Activated T-helper 17 cell treated with anti-CD3 and anti-CD28 coated beads, Interleukin-2, amount 50 U/mL, for 72 hours (primary cell): ENCODE data around the gene B4GALT5. TPM values are rescaled to one million over a fixed set of nuclear protein-coding genes. Genes with fewer than 3 reads are reported as not detected.
"Not testable (repeated sequence)": the region's sequence is repeated elsewhere in the genome, so short reads cannot be mapped to it uniquely, and the experiment has no call there.

Experiments
- ATAC-seq: fragments of 150-1000 bp; cut with Tn5 transposase; replicated peaks from 2 replicates; pipeline ENCODE4 v1.10.0; 2021; ENCODE audit warnings: mild to moderate bottlenecking, moderate library complexity
- H3K27ac Mint-ChIP-seq: one replicate; pipeline ENCODE4 v1.8.0; 2022; ENCODE audit warnings: mixed read lengths
- H3K27me3 Mint-ChIP-seq: one replicate; pipeline ENCODE4 v1.8.0; 2022; ENCODE audit warnings: mixed read lengths
- H3K36me3 Mint-ChIP-seq: one replicate; pipeline ENCODE4 v1.8.0; 2022; ENCODE audit warnings: low read depth, mild to moderate bottlenecking, mixed read lengths
- H3K4me1 Mint-ChIP-seq: one replicate; pipeline ENCODE4 v1.8.0; 2022; ENCODE audit warnings: mixed read lengths
- H3K4me3 Mint-ChIP-seq: one replicate; pipeline ENCODE4 v1.8.0; 2022; ENCODE audit warnings: mild to moderate bottlenecking, mixed read lengths
- H3K9me3 Mint-ChIP-seq: one replicate; pipeline ENCODE4 v1.8.0; 2022; ENCODE audit warnings: mixed read lengths
- total RNA-seq, 2 donors: library from RNA; stranded (reverse); gene quantifications; one replicate each; pipeline ENCODE4 v1.2.3, GENCODE V29; 2022

The B4GALT5 gene, protein sequence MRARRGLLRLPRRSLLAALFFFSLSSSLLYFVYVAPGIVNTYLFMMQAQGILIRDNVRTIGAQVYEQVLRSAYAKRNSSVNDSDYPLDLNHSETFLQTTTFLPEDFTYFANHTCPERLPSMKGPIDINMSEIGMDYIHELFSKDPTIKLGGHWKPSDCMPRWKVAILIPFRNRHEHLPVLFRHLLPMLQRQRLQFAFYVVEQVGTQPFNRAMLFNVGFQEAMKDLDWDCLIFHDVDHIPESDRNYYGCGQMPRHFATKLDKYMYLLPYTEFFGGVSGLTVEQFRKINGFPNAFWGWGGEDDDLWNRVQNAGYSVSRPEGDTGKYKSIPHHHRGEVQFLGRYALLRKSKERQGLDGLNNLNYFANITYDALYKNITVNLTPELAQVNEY
- total RNA-seq, result 10 to 100 TPM; 19.5 to 25.8 TPM

DNA sequence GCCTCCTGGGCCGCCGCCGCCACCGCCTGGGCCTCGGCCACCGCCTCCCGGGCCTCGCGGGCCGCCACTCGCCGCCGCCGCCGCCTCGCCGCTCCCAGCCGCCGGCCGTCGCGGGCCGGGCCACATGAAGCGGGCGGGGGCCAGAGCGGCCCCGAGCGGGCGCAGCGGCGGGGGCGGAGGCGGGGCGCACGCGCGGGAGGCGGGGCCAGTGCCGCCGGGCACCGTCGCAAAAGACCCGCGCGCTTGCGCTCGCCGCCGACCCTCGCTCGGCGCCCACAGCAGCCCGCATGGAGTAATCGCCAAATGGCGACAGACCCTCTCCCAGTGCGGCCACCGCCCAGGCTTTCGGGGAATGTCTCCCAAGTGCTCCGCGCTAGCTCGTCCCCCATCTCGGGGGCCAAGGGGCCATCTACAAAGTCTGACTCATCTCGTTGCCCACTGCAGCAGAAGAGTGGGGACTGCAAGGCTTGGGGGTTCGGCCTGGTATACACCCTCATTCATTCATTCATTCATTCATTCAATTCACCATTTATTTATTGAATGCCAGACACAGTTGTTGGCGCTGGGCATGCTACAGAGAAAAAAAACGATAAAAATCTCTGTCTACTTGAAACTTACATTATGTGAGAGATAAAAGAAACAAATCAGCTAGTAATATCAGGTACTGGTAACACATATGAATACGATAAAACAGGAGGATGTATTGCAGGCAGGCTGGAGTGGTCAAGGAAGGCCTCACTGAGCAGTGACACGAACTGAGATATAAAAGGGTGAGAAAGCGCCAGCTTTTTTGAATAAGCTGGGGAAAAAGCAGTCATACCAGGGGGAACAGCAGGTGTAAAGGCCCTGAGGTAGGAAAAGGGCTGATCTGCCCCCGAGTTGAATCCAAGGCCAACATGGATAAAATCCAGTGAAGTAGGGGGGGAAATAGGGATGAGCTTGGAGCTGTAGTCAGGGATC, at the start of gene B4GALT5:
Gene B4GALT5 (minus strand): TSS at position 126 of the 960 bp plus-strand sequence. CDS start 188 bp downstream, outside the sequence.
- peak within 1 kb of the TSS; percentile 69 for H3K4me3 Mint-ChIP-seq
- H3K27ac Mint-ChIP-seq, result peak within 1 kb of the TSS; percentile 89
- ATAC-seq, result peak; percentile 81
- H3K27me3 Mint-ChIP-seq, result no peaks in the 10 kb centered on the region
- peaks cover 43% of the 10 kb centered on the region for H3K4me1 Mint-ChIP-seq
- peaks cover 37% of the 10 kb centered on the region for H3K36me3 Mint-ChIP-seq
- H3K9me3 Mint-ChIP-seq, result no peaks in the 10 kb centered on the region

DNA sequence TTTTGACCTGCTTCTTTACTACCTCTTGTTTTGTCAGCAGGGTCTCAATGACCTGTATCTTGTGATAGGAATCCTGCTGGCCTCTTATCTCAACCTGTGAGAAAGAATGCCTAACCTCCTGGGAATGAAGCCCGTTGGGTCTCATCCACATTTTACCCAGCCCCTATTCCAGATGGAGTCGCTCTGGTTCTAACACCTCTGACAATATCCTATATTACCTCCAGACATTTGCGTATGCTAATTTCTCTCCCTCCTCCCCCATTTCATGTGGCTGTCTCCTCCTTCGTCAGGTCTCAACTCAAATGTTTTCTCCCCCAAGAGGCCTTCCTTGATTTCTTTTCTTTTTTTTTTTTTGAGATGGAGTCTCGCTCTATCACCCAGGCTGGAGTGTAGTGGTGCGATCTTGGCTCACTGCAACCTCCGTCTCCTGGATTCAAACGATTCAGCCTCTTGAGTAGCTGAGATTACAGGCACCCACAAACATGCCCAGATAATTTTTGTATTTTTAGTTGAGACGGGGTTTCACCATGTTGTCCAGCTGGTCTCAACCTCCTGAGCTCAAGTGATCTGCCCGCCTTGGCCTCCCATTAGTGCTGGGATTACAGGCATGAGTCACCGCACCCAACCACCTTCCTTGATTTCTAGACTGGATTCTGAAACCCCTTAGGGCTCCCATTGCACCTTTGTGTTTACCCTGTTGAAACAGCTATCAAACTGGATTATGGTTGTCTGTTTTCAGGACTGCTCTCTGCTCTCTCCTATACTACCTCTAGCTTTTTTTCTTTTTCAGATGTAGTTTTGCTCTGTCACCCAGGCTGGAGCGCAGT, 49.5 kb upstream of the B4GALT5 start:
- peaks cover under 1% of the 10 kb centered on the region for H3K4me1 Mint-ChIP-seq
- ATAC-seq, result no peak
- H3K36me3 Mint-ChIP-seq, result no peaks in the 10 kb centered on the region
- no peaks in the 10 kb centered on the region for H3K9me3 Mint-ChIP-seq
- H3K27me3 Mint-ChIP-seq, result peaks cover 22% of the 10 kb centered on the region
- H3K27ac Mint-ChIP-seq, result no peak overlapping the region
- H3K4me3 Mint-ChIP-seq, result no peak overlapping the region

DNA sequence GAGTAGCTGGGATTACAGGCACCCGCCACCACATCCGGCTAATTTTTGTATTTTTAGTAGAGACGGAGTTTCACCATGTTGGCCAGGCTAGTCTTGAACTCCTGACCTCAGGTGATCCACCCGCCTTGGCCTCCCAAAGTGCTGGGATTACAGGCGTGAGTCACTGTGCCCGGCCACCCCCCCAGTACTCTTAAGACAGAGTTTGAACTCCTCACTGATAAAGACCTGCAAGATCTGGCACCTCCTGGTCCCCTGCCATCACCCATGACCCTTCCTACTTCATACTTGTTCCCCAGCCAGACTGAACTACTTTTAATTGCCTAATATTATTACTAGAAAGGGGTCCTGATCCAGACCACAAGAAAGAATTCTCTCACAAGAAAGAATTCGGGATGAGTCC, 48.2 kb upstream of the B4GALT5 start:
- not testable (repeated sequence) for H3K4me3 Mint-ChIP-seq, H3K4me1 Mint-ChIP-seq, H3K36me3 Mint-ChIP-seq, ATAC-seq, H3K9me3 Mint-ChIP-seq, H3K27ac Mint-ChIP-seq
- peaks cover 22% of the 10 kb centered on the region for H3K27me3 Mint-ChIP-seq

DNA sequence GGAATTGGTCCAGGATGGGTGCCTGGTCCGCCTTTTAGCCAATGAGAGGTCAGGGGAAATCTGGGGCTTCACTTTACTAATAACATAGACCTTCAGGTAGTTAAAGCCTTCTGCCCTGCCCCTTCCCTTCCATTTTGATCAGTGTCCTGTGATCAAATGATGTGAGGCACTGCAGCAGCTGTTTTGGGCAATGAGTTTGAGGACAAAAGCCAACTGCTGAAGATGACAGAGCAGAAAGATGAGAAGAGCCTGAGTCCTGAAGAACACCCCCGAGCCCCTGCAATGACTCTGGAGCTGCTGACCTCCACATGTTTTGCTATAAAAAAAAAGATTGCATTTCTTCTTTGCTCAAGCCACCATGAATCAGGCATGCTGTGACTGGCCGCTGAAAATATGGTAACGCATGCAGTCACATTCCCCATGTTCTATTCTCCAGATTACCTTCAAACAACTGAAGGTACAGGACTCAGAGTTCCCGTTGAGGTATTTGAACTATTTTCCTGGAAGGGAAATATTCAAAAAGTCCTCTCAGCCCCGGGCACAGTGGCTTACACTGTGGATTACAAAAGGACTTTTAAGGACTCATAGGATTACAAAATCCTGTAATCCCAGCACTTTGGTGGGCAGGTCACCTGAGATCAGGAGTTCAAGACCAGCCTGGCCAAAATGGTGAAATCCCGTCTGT, 45.7 kb upstream of the B4GALT5 start:
- ATAC-seq, result no peak
- Mint-ChIP-seq H3K4me1 (no peaks in the 10 kb centered on the region), H3K4me3 (no peak overlapping the region), H3K27me3 (peaks cover 11% of the 10 kb centered on the region), H3K36me3 (no peaks in the 10 kb centered on the region), H3K27ac (no peak overlapping the region), H3K9me3 (no peaks in the 10 kb centered on the region)

DNA sequence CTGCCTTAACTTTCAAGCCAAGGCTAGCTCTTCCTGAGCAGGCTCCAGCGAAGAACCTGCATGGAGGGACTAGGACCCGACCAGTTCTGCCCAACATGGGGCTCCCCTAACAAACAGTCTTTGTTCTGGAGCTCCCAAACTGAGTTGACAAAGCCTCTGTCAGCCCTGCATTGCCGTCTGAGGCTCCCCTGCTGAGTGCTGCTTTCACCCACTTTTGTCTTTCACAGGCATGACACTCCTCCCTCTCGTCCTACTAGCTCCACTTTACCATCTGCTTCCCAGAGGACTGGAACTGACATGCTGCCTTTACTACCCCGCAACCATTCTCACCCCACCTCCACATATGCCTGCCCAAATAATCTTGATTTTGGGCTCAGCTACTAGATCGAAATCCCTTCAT, 45.1 kb upstream of the B4GALT5 start:
- no peaks in the 10 kb centered on the region for H3K9me3 Mint-ChIP-seq
- H3K4me3 Mint-ChIP-seq, result no peak overlapping the region
- H3K27ac Mint-ChIP-seq, result no peak overlapping the region
- H3K4me1 Mint-ChIP-seq, result no peaks in the 10 kb centered on the region
- H3K27me3 Mint-ChIP-seq, result peaks cover 14% of the 10 kb centered on the region
- no peak for ATAC-seq
- H3K36me3 Mint-ChIP-seq, result no peaks in the 10 kb centered on the region

DNA sequence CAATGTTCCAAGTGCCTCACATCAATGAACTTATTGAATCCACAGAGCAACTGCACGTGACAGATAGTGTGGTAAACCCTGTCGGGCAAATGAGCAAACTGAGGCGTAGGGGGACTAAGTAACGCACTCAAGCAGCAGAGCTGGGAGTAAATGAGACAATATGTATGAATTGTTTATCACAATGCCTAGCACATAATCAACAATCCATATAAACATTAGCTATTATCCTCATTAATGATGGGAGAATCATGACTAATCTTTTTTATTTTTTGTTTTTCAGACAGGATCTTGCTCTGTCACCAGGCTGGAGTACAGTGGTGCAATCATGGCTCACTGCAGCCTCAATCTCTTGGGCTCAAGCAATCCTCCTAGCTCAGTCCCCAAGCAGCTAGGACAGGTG, 43.9 kb upstream of the B4GALT5 start:
- H3K4me1 Mint-ChIP-seq, result no peaks in the 10 kb centered on the region
- H3K36me3 Mint-ChIP-seq, result no peaks in the 10 kb centered on the region
- H3K9me3 Mint-ChIP-seq, result no peaks in the 10 kb centered on the region
- H3K4me3 Mint-ChIP-seq, result no peak overlapping the region
- peaks cover 14% of the 10 kb centered on the region for H3K27me3 Mint-ChIP-seq
- ATAC-seq, result no peak
- no peak overlapping the region for H3K27ac Mint-ChIP-seq

DNA sequence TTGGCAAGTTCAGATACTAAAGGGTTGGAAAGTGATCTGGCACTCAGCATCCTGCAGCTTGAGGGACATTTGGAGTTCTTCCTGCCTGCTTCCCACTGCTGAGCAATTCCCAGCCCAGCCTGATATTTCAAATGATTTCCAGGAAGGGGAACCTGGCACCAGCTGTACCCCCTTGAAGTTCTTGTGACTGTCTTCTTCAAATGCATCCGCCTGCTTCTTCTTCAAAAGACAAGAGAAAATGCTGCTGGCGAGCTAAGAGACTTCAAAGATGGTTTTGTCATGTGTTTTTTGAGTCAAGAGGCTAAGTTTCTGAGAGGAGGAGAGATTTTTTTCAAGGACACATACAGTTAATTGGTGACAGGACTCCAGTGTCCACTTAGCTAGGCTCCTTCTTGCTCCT, 42.6 kb upstream of the B4GALT5 start:
- H3K36me3 Mint-ChIP-seq, result no peaks in the 10 kb centered on the region
- H3K27ac Mint-ChIP-seq, result no peak overlapping the region
- no peak overlapping the region for H3K4me3 Mint-ChIP-seq
- H3K9me3 Mint-ChIP-seq, result no peaks in the 10 kb centered on the region
- ATAC-seq, result no peak
- H3K27me3 Mint-ChIP-seq, result peaks cover 18% of the 10 kb centered on the region
- H3K4me1 Mint-ChIP-seq, result no peaks in the 10 kb centered on the region

DNA sequence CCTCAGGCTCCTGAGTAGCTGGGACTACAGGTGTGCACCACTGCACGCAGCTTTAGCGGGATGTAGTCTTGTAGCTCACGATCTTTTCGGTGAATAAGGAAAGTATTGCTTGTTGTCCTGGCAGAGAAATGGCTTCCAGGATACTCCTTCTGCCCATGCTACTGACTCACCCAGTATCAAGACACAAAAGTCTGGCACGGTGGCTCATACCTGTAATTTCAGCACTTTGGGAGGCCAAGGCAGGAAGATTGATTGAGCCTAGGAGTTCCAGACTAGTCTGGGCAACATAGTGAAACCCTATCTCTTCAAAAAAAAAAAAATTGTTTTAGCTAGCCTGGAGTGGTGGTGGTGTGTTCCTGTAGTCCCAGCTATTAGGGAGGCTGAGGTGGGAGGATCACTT, 40.9 kb upstream of the B4GALT5 start:
- Mint-ChIP-seq H3K4me1 (no peaks in the 10 kb centered on the region), H3K27ac (no peak overlapping the region), H3K4me3 (no peak overlapping the region), H3K9me3 (no peaks in the 10 kb centered on the region), H3K36me3 (no peaks in the 10 kb centered on the region), H3K27me3 (peaks cover 18% of the 10 kb centered on the region)
- ATAC-seq, result no peak

DNA sequence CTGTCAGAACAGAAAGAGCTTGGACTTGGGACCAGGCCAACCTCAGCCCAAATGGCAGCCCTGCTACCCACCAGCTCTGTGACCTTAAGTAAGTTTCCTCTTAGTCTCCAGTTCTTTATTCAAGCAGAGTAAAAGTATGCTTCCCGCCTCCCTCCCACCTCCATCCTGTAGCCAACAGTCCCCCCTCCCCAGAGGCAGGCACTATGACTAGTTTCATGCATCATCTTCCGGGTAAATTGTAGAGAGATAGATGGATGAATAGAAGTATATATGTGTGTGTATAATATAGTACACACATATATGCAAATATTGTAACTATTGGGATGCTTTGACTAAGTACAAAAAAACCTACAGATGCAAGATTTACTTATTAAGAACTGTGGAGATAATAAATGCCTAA, 39.5 kb upstream of the B4GALT5 start:
- no peak for ATAC-seq
- no peaks in the 10 kb centered on the region for H3K4me1 Mint-ChIP-seq
- no peak overlapping the region for H3K4me3 Mint-ChIP-seq
- no peaks in the 10 kb centered on the region for H3K36me3 Mint-ChIP-seq
- no peaks in the 10 kb centered on the region for H3K9me3 Mint-ChIP-seq
- H3K27ac Mint-ChIP-seq, result no peak overlapping the region
- H3K27me3 Mint-ChIP-seq, result peaks cover 14% of the 10 kb centered on the region

DNA sequence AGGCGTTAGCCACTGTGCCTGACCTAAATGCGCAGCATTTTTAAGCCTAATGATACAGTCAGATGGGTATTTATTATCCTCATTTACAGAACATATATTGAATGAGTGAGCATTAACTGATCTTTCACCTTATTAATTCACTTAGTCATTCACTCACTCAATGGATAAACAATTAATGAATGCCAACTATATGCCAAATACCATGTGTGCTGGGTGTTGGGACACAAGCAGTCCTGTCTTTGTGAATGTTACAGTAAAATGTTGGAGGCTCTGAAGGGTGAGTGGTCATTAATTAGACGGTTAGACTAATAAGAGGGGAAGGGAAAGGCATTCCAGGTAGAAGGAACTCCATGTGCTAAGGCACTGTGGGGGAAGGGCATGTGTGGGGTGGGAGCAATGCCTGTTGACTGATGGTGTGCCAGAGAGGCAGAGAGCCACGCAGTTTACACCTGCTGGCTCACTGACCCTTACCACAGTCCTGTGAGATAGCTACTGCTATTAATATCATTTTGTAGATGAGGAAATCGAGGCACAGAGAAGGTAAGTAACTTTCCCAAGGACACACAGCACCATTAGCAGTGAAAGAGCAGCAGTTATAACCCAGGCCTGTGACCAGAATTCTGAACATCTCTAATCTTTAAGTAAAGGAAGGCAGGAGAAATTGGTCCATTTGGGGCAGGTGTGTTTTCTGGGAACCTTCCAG, 38.7 kb upstream of the B4GALT5 start:
- H3K9me3 Mint-ChIP-seq, result no peaks in the 10 kb centered on the region
- H3K27me3 Mint-ChIP-seq, result peaks cover 14% of the 10 kb centered on the region
- H3K4me3 Mint-ChIP-seq, result no peak overlapping the region
- no peak overlapping the region for H3K27ac Mint-ChIP-seq
- no peaks in the 10 kb centered on the region for H3K36me3 Mint-ChIP-seq
- no peak for ATAC-seq
- no peaks in the 10 kb centered on the region for H3K4me1 Mint-ChIP-seq

DNA sequence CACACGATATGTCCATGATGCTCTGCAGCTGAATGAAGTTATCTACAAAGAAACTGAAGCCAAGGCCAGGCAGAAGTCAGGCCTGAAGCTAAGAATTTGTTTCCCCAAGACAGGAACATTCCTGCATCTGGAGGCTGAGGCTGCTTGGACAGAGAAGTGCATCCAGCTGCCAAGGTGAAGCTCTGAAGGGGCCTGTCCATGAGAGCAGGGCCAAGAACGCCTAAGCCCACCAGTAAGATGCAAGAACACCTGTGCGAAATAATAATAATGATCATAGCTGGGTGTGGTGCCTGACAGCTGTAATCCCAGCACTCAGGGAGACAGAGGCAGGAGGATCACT, 37.7 kb upstream of the B4GALT5 start:
- peaks cover 11% of the 10 kb centered on the region for H3K27me3 Mint-ChIP-seq
- ATAC-seq, result no peak
- H3K4me1 Mint-ChIP-seq, result no peaks in the 10 kb centered on the region
- peak overlapping the region; percentile 2 for H3K27ac Mint-ChIP-seq
- H3K9me3 Mint-ChIP-seq, result no peaks in the 10 kb centered on the region
- no peak overlapping the region for H3K4me3 Mint-ChIP-seq
- no peaks in the 10 kb centered on the region for H3K36me3 Mint-ChIP-seq

DNA sequence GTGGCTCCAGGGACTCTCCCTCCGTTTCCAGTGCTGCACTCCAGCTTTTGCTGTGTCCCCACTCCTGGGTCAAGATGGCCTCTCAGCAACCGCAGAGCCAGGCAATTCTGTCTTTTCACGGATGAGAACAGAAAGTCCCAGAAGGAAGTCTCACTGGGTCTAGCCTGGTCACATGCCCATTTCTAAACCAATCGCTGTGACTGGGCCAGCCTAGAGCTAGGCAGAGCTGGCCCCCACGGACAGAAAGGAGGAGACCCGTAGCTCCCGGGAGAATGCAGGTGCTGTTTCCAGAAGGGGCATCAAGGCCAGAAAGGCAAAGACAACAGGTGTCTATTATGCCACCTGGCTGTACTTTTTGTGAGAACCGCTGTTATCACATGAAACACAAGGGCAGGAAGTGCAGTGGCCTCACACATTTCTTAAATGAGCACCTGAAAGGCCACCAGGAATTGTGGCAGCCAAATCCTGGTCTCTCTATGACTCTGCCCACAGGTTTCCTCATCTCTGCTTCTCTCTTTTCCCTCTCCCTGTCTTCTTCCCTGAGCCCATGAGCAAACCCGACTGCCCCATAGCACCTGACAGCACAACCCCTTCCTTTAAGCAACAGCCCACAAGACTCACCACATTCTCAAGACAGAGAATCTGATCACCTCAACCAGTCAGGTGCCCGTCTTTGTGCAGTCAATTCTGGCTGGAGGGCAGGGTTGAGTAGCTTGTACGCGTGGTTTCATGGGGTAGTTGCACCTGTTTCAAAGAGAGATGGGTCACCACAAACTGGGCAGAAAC, 37.1 kb upstream of the B4GALT5 start:
- Mint-ChIP-seq H3K9me3 (no peaks in the 10 kb centered on the region), H3K27ac (peak overlapping the region; percentile 2), H3K4me1 (no peaks in the 10 kb centered on the region), H3K27me3 (peaks cover 11% of the 10 kb centered on the region), H3K36me3 (no peaks in the 10 kb centered on the region), H3K4me3 (no peak overlapping the region)
- ATAC-seq, result peak; percentile 64

DNA sequence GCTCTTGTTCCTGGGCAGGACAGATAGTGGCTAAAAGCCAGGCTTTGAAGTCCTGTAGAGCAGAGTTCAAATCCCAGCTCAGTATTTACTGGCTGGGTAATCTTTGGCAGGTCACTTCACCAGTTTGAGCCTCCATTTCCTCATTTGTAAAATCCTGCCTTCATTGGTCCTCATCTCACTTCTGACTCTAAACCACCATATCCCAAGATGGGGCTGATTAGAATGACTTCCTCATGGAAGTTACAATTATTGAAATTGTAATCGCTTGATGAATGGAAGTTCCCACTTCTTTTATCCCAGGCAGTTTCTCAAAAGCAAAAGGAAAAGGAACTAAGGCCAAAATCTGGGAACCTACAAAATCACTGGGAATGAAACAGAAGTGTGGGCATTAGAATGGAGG, 35.9 kb upstream of the B4GALT5 start:
- H3K4me1 Mint-ChIP-seq, result no peaks in the 10 kb centered on the region
- H3K27ac Mint-ChIP-seq, result no peak overlapping the region
- H3K36me3 Mint-ChIP-seq, result no peaks in the 10 kb centered on the region
- H3K27me3 Mint-ChIP-seq, result peaks cover 8% of the 10 kb centered on the region
- H3K4me3 Mint-ChIP-seq, result no peak overlapping the region
- H3K9me3 Mint-ChIP-seq, result no peaks in the 10 kb centered on the region
- ATAC-seq, result no peak
